HG03097 (cell line): Measurements from ENCODE around the gene NBAS.
"Not testable (repeated sequence)": the region's sequence is repeated elsewhere in the genome, so short reads cannot be mapped to it uniquely, and the experiment has no call there.

Source experiments
- ATAC-seq: cut with Tn5 transposase; IDR thresholded peaks from one replicate; pipeline ENCODE4 v1.9.1; 2021; ENCODE audit not compliant: unreplicated experiment, low FRiP score

Gene NBAS

DNA sequence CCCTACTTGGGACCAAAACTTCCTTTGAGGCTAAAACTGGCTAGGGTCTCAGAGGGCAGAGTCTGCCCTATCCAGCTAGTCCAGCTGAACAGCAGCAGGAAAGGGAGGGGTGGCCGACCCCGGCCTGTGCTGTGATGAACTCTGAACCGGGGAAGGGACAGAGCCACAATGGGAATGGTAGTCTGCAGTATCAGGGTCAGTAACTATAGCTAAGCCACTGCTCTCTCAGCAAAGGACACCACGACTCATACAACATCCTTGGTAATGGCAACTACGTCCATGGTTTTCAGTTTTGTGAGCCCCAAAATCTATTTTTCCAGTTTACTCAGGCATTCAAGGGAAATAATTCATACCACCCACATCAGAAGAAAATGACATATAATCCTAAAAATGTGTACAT lies 75.2 kb downstream of the NBAS start:
- ATAC-seq: no peak

DNA sequence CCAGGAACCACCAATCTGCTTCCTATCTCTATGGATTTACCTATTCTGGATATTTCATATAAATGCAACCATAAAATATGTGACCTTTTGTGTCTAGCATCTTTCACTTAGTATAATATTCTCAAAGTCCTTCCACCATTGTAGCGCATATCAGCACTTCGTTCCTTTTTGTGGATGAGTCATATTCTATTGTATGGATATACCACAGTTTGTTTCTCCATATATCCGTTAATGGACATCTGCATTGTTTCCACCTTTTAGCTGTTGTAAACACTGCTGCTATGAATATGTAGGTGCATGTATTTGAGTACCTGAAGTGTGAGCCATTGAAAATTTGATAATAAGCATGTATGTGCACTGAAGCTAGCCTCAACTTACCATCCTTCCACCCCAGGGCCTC lies 80.1 kb downstream of the NBAS start:
- no peak for ATAC-seq

DNA sequence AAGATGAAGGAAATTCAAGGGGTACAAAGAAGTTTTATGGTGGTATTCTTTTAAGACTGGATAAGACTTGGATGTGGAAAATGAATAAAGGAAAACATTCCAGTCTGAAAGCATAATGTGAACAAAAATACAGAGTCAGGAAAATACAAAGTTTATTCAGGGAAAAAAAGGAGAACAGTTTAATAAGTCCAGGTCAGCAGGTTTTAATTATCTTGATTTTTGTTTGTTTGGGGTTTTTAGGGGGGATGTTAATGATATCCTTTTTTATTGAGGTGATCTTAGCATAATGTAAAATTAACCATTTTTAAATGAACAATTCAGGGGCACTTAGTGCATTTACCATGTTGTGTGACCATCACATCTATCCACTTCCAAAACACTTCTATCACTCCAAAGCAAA lies 80.6 kb downstream of the NBAS start:
- no peak for ATAC-seq

DNA sequence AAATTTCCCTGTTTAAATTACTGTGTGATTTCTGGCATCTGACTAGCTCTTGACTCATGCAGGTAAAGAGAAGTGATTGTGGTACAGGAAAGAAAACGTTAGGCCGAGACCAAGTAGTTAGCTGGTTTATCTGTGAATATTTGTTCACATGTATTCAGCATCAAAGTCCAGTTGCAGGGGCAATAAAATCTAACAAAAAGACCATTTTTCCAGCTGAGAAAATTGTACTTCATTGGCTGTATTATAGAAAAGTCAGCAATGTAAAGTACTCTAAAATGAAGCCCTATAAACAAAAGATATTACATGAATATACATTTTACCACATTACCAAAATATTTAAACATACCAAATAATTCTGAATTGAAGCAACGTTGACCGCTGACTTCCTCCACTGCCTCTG lies 88.3 kb downstream of the NBAS start:
- ATAC-seq: no peak

DNA sequence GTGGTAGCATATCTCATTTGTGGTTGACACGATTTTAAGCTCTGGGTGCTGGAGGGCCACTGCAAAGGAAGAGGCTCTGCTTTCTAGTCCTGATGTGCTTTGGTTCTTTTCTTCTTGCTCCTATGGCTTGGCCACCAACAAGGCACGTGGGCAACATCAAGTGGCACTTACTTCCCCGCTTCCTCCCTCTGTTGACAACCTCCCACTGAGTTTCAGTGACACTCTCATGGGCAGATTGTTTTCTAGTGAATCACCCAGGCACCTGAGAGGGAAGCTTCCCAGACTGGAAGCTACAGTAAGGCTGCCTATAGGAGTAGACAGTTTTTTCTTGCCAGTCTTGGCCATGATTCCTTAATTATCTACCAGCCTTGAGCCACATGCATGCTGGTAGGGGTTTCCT lies 89.0 kb downstream of the NBAS start:
- ATAC-seq: no peak

DNA sequence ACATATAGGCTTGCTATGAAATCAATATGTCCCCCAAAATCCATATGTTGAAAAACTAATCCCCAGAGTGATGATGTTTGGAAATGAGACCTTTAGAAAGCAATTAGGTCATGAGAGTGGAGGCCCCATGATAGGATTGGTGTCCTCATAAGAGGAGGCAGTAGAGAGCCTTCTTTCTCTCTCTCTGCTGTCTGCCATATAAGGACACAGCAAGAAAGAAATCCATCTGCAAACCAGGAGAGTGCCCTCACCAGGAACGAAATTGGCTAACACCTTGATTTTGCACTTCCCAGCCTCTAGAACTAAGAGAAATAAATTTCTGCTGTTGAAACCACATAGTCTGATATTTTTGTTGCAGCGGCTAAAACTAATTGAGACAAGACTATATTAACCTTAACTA lies 89.5 kb downstream of the NBAS start:
- ATAC-seq: no peak

DNA sequence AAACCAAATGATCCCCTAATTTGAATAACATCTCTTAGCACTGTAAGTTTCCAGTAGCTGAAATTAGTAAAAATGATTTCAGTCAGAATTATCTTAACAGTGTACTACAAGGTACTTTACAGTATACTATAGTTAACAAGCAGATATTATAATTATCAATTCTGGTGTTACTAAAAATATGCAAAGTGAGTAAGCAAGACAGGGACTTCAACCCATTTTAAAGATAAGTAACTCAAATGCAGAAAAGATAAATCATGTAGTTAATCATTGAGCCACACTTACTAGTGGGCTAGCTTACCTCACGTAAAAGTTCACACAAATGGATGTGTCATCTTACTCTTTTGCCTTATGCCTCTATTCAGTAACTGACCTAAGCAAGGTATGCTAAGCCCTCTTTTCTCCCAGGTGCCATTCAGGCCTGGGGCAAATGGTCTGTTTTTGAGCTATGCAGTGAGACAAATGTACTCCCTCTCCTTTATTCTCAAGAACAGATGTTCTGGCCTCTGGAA lies 101.0 kb downstream of the NBAS start:
- ATAC-seq: no peak

DNA sequence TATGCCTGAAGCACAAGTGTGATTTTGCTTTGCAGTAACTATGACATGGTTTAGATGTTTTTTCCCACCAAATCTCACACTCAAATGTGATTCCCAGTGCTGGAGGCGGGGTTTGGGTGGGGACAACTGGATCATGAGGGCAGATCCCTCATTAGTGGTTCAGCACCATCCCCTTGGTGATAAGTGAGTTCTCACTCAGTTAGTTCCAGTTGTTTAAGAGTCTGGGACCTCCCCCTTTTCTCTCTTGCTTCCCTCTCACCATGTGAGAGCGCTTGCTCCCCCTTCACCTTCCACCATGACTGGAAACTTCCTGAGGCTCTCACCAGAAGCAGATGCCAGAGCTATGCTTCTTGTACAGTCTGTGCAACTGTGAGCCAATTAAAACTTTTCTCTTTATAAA lies 102.9 kb downstream of the NBAS start:
- no peak for ATAC-seq

DNA sequence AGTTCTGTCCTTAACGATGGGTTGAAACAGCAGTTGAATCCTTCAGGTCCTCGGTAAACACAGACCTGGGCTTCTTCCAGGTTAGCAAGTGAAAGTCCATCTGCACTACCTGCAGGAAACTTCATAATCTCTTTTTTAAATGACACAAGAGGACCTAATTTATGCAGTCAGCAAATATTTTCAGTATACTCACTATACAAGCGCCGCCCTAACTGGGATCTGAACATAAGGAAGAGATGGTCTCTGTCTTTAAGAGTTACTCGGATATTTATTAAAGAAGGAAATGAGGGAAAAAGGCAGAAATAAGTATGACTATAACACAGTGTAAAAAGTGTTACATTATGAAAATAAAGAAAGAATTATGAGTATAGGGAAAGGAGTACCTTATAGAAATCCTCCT lies 103.3 kb downstream of the NBAS start:
- ATAC-seq: no peak

DNA sequence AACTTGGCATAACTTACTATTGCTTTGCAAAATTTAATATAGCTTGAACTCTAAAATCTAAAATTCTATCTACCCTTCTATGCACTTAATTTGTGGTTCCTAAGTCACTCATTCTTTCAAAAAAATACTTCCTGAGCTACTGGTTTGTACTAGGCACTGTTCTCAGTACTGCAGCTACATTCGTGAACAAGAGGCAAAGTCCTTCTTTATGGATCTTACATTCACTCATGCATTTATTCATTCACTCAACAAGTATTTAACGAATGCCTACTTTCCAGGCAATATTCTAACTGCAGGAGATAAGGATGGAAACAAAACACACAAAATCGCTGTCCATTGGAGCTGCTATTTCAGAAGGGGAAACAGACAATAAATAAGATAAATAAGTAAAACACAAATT lies 104.8 kb downstream of the NBAS start:
- no peak for ATAC-seq

DNA sequence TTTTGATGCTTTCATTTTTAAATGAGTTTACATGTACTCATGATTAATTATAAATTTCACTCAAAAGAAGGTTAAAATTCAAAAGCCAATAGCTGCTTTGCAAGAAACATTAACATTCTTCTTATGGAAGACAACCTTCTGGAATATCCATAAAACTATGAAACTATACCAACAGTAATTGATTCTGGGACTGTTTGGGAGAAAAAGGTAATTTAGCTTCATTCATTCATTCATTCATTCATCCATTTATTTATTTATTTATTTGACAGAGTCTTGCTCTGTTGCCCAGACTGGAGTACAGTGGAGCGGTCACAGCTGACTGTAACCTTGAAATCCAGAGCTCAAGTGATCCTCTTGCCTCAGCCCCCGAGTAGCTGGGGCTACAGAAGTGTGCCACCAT lies 110.3 kb downstream of the NBAS start:
- no peak for ATAC-seq

DNA sequence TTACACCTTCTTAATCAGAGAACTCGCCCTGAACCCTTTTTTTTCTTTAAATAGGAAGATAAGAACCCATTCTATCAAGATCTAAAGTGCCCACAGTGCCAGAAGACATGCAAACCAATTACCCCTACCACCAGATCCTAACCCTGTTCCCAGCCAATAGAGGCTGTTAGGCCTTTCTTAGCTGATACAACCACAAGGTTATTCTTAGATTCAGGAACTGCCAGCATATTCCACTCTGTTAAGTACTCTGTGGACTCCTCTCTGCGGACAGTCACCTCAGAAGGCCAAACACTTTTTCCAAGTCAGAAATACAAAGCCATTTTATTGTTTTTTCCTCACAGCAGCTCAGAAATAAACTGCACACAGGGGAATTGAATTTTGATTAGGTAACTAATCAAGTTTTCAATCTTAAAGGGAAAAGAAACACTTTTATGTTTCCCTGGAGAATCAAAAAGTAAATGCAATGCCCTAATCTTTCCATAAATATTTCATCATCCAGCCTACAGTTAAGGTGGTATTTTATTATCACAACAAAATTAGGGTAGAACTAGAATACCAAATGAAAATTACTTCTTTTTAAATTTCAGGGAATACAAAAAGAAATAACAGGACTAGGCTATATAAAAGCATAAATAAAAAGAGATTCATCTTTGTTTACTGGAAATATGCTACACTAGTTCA lies 111.4 kb downstream of the NBAS start:
- no peak for ATAC-seq

DNA sequence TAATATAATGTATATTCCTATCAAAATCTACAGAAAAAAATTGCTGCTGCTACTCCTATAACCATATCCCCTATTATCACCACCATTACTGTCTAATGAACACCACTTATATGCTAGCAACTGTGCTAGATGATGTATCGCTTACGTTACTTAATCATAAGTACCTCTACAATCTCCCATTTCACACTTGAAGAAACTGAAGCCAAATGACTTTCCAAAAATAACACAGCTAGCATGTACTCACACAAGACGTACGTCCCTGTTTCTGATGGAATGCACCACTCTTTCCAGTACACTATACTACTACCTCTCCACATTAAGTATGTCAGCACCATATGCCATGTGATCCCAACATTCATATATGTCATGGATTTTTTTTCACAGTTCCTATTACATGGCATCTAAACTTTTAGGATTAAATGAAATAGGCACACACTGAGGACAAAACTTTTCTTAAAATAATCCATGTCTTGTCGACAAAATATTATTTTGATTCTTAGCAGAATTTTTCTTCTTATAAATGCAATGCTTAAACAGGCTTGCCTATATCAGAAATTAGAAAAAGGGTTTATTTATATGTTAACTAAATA lies 112.8 kb downstream of the NBAS start:
- ATAC-seq: no peak

DNA sequence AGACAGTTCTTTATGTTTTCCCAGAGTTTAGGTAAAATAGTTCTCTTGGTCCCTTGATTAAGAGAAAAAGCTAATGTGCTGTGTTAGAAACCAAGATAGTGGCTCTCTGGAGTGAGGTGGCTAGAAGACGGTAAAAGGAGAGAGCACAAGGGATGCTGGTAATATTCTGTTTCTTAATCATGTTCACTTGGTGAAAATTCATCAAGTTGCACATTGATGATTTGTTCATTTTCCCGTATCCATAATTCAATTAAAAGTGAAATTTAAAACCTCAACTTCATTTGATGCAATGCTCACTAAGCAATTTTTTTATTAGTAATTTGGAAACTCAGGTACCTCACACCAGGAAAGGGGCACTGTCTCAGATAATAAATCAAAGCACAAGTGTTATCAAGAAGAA lies 113.8 kb downstream of the NBAS start:
- no peak for ATAC-seq

DNA sequence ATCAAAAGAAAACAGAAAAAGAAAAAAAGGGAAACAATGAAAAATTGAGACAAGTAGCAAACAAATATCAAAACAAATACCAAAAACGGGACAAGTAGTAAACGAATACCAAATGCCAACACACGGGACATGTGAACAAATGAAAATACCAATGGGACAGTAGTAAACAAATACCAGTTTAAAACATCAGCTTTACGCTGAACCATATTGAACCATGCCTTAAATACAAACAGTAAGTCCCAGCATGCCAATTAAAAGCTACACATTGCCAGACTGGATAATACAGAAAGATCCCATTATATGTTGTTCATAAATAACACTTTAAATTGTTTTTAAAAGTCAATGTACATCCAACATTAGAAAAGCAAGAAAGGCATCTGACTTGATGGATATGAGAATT lies 114.2 kb downstream of the NBAS start:
- ATAC-seq: no peak

DNA sequence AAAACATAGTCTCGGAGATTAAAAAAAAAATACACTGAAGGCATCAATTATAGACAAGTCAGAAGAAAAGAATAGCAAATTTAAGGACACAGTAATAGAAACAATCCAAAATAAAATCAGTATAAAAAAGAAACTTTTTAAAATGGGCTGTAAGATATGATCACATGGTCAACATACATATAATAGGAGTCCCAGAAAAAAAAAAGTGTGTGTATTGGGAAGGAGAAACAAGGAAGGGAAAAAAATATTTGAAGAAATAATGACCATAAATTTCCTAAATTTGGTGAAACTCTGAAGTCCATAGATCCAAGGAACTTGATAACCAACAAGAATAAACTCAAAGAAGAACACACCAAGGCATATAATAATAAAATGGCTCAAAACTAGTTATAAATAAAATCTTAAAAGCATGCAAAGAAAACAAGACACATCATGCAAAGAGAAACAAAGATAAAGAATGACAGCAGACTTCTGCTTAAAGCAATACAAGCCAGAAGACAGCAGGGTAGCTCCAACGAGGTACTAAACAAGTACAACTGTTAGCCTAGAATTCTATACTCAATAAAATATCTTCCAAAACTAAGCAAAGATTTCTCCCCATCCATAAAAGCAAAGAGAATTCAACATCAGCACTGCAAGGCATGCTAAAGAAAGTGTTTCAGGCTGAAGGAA lies 115.1 kb downstream of the NBAS start:
- no peak for ATAC-seq

DNA sequence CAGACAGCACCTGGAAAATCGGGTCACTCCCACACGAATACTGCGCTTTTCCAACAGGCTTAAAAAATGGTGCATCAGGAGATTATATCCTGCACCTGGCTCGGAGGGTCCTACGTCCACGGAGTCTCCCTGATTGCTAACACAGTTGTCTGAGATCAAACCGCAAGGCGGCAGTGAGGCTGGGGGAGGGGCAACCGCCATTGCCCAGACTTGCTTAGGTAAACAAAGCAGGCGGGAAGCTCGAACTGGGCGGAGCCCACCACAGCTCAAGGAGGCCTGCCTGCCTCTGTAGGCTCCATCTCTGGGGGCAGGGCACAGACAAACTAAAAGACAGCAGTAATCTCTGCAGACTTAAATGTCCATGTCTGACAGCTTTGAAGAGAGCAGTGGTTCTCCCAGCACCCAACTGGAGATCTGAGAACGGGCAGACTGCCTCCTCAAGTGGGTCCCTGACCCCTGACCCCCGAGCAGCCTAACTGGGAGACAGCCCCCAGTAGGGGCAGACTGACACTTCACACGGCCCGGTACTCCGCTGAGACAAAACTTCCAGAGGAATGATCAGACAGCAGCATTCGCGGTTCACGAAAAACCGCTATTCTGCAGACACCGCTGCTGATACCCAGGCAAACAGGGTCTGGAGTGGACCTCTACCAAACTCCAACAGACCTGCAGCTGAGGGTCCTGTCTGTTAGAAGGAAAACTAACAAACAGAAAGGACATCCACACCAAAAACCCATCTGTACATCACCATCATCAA lies 121.2 kb downstream of the NBAS start:
- ATAC-seq: not testable (repeated sequence)

DNA sequence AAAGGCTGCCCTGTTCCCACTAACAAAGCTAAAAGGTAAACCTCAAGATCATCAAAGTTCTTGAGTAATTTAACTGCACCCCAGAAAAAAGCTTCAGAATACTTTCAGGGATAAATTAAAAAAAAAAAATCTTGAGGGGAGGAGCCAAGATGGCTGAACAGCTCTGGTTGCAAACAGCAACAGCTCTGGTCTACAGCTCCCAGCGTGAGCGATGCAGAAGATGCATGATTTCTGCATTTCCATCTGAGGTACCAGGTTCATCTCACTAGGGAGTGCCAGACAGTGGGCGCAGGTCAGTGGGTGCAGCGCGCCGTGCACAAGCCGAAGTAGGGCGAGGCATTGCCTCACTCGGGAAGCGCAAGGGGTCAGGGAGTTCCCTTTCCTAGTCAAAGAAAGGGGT lies 121.8 kb downstream of the NBAS start:
- ATAC-seq: not testable (repeated sequence)

DNA sequence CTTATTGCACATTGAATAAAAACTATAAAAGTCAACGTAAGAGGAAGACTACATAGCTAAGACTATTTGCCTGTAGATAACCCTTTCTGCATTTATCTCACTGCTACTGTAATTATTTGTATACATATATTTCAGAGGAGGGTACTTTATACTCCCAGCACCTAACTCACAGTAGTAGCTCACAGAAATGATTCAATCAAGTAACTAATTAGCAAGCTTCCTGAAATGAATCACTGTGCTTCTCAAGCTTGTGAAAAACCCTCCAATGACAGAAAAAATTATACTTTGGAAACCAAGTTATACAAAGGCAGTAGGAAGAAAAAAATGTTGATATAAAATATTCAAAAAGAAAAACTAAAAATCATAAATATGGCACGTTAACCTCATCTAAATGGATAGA lies 124.9 kb downstream of the NBAS start:
- ATAC-seq: no peak

DNA sequence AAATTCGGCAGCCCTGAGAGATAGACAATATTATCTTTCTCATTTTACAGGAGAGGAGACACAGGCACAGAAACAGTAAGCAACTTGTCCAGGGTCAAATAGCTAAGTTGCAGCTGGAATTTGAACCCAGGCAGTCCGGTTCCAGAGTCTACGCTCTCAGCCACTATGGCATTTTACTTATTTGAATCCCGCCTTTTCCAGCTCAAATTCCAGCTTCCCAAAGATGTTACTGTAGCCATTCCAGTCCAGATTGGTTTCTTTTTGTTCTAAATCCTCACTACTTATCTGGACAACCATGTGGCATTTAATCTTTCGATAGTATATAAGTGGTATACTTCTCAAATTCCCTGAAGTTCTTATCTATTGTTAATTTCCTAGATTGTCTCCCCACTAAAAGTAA lies 125.7 kb downstream of the NBAS start:
- ATAC-seq: no peak

DNA sequence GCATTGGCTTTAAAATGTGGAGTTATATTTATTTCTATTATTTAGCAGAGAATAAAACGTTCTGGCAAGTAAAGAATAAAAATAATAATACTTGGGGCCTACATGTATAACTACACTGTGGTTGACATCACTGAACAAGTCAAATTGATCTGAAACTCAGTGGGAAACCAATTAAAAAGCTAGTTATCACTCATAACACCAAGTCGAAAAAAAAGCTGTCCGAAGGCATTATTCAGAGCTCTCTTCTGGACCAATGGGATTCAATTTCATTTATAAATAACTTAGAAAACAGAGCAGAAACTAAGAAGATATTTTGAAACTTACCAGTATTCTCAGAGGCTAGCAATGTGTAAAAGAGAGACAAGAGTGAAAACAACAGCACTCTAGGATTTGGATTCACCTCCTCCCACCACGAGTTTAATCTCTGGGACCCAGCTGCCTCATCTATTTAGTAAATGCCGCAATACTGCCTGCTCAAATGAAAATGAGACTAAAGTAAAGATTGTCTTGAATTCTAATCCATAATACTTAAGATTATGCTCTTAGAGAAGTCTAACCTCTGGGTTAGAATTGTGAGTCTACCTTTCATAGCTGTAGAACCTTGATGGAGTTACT lies 128.4 kb downstream of the NBAS start:
- no peak for ATAC-seq
